ENCODE measurements around the gene TNN. TPM values are rescaled to one million over a fixed set of nuclear protein-coding genes. Genes with fewer than 3 reads are reported as not detected.

The TNN gene
- total and polyA plus RNA-seq, 10 of the 15 experiments (the other 5 are each of a cell fraction or from before 2014, with no cell fraction given), result 0.05 to 0.17 (median 0.11) TPM

DNA sequence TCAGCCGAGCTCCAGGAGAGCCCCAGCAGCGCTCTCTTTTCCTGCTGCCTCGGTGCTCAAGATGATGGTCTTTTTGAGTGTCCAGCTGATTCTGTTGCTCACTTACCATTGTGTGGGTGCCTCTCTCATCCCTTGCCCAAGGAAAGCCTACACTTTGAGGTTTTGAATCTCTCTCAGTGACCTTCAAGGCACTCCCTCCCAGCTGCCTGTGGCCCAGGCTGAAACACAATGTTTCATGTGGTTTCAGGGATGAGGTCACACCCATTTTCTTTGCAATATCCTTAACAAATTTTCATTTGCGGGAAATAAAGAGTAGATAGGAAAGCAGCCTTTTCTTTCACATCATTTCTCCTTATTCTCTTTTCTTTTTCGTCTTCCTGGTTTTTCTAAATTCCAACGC lies 31.8 kb upstream of the TNN start (continued):
- TF ChIP-seq, protein P1, sequence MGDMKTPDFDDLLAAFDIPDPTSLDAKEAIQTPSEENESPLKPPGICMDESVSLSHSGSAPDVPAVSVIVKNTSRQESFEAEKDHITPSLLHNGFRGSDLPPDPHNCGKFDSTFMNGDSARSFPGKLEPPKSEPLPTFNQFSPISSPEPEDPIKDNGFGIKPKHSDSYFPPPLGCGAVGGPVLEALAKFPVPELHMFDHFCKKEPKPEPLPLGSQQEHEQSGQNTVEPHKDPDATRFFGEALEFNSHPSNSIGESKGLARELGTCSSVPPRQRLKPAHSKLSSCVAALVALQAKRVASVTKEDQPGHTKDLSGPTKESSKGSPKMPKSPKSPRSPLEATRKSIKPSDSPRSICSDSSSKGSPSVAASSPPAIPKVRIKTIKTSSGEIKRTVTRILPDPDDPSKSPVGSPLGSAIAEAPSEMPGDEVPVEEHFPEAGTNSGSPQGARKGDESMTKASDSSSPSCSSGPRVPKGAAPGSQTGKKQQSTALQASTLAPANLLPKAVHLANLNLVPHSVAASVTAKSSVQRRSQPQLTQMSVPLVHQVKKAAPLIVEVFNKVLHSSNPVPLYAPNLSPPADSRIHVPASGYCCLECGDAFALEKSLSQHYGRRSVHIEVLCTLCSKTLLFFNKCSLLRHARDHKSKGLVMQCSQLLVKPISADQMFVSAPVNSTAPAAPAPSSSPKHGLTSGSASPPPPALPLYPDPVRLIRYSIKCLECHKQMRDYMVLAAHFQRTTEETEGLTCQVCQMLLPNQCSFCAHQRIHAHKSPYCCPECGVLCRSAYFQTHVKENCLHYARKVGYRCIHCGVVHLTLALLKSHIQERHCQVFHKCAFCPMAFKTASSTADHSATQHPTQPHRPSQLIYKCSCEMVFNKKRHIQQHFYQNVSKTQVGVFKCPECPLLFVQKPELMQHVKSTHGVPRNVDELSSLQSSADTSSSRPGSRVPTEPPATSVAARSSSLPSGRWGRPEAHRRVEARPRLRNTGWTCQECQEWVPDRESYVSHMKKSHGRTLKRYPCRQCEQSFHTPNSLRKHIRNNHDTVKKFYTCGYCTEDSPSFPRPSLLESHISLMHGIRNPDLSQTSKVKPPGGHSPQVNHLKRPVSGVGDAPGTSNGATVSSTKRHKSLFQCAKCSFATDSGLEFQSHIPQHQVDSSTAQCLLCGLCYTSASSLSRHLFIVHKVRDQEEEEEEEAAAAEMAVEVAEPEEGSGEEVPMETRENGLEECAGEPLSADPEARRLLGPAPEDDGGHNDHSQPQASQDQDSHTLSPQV (IDR thresholded peaks at IDR 0.05), result no peak

DNA sequence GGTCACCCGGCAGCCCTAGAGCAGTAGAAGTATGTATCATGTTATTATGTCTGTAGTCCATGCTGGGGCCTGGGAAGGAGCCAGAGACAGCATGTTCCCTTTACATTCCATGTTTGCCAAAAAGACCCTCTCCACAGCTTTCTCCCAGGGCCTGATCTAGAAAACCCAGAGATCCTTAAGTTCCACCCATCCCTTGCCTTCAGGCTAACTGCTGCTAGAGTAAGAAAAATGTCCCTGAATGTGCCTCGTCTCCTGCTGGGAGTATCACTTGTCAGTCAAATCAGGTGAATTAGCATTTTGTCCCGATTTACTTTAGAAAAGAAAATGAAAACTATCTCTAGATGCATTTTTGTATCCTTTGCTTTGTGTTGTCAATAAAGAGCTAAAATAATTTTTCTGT lies 31.2 kb upstream of the TNN start:
- no peaks in the 10 kb centered on the region for H3K9me3 ChIP-seq (replicated peaks; ENCODE audit: control insufficient read depth, insufficient read depth, low read length)
- DNase-seq (ENCODE audit: low read depth, low spot score) (no peak), ATAC-seq (no peak), FAIRE-seq (no peak)
- H3K4me1 ChIP-seq (ENCODE audit: control insufficient read depth, insufficient read depth, low read length), result no peaks in the 10 kb centered on the region
- no peak overlapping the region for H2AFZ ChIP-seq (ENCODE audit: control insufficient read depth, low read depth, low read length)
- no peak overlapping the region for H3K9ac ChIP-seq (ENCODE audit: control insufficient read depth, insufficient read depth, low read length)
- H3K36me3 ChIP-seq (ENCODE audit: control insufficient read depth in 2 of 2, insufficient read depth in 2 of 2, low read length in 1 of 2), result no peaks in the 10 kb centered on the region
- no peak overlapping the region for H3K4me2 ChIP-seq (ENCODE audit: control insufficient read depth, insufficient read depth)
- CTCF ChIA-PET, result interaction anchor here (0.9 to 2.3 kb wide), 5 partner anchors 12 to 118 kb away, joined by 3 to 8 read pairs (median 3); no protein-coding TSS in a partner anchor
- intact Hi-C loops (cut with micrococcal nuclease; ENCODE audit: unreplicated experiment) (no loop called here), in situ Hi-C loops (cut with MboI) (no loop called here)
- no peaks in the 10 kb centered on the region for H3K79me2 ChIP-seq (ENCODE audit: control insufficient read depth, insufficient read depth, low read length)
- no peaks in the 10 kb centered on the region for H4K20me1 ChIP-seq (ENCODE audit: control insufficient read depth, insufficient read depth)
- SMC1A ChIA-PET (ENCODE audit: uncharacterized antibody, unreplicated experiment), result interaction anchor here (1.2 kb wide), 1 partner anchor 89 kb away, joined by 4 read pairs; no protein-coding TSS in a partner anchor
- POLR2A ChIA-PET, result no interaction called here
- no peak overlapping the region for H3K4me3 ChIP-seq
- peaks cover 0 to 3% of the 10 kb centered on the region in 2 experiments; a peak in 2 of 4 replicates for H3K27me3 ChIP-seq (replicated peaks in 1 of 2; ENCODE audit: control insufficient read depth in 2 of 2, insufficient read depth in 2 of 2, low read length in 1 of 2)
- RAD21 ChIA-PET (ENCODE audit: unreplicated experiment), result interaction anchor here (1.6 kb wide), 1 partner anchor 89 kb away, joined by 4 read pairs; no protein-coding TSS in a partner anchor
- 35% methylated on average over 3 of the region's 3 CpGs for WGBS (ENCODE audit: insufficient coverage, insufficient replicate concordance, low lambda C conversion rate, missing lambda C conversion rate)
- no TSS peak for BruUV-seq (replicated peaks)
- no peak overlapping the region for H3K27ac ChIP-seq (ENCODE audit: control insufficient read depth, insufficient read depth)
- no peak for TF ChIP-seq HCFC1 (IDR thresholded peaks at IDR 0.05; ENCODE audit: low read length)
- TF ChIP-seq, protein P2, sequence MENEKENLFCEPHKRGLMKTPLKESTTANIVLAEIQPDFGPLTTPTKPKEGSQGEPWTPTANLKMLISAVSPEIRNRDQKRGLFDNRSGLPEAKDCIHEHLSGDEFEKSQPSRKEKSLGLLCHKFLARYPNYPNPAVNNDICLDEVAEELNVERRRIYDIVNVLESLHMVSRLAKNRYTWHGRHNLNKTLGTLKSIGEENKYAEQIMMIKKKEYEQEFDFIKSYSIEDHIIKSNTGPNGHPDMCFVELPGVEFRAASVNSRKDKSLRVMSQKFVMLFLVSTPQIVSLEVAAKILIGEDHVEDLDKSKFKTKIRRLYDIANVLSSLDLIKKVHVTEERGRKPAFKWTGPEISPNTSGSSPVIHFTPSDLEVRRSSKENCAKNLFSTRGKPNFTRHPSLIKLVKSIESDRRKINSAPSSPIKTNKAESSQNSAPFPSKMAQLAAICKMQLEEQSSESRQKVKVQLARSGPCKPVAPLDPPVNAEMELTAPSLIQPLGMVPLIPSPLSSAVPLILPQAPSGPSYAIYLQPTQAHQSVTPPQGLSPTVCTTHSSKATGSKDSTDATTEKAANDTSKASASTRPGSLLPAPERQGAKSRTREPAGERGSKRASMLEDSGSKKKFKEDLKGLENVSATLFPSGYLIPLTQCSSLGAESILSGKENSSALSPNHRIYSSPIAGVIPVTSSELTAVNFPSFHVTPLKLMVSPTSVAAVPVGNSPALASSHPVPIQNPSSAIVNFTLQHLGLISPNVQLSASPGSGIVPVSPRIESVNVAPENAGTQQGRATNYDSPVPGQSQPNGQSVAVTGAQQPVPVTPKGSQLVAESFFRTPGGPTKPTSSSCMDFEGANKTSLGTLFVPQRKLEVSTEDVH (IDR thresholded peaks at IDR 0.05; ENCODE audit: low read depth, partially characterized antibody), result no peak
- no peak for TF ChIP-seq SREBF1 (IDR thresholded peaks at IDR 0.05; ENCODE audit: low read length)
- TF ChIP-seq, protein P3, sequence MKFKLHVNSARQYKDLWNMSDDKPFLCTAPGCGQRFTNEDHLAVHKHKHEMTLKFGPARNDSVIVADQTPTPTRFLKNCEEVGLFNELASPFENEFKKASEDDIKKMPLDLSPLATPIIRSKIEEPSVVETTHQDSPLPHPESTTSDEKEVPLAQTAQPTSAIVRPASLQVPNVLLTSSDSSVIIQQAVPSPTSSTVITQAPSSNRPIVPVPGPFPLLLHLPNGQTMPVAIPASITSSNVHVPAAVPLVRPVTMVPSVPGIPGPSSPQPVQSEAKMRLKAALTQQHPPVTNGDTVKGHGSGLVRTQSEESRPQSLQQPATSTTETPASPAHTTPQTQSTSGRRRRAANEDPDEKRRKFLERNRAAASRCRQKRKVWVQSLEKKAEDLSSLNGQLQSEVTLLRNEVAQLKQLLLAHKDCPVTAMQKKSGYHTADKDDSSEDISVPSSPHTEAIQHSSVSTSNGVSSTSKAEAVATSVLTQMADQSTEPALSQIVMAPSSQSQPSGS (IDR thresholded peaks at IDR 0.05; ENCODE audit: low read length), result no peak
- TF ChIP-seq BACH1 (IDR thresholded peaks at IDR 0.05; ENCODE audit: borderline replicate concordance), result no peak
- TF ChIP-seq FOS (IDR thresholded peaks at IDR 0.05; ENCODE audit: borderline replicate concordance, extremely low read depth, insufficient read length), result no peak
- no peak for TF ChIP-seq SMC3 (IDR thresholded peaks at IDR 0.05; ENCODE audit: borderline replicate concordance, low read length)
- TF ChIP-seq PAX5 (IDR thresholded peaks at IDR 0.05; ENCODE audit: borderline replicate concordance, low read depth, low read length), result no peak
- no peak for TF ChIP-seq MTA3 (IDR thresholded peaks at IDR 0.05; ENCODE audit: borderline replicate concordance, low read length)
- no peak for TF ChIP-seq RCOR1 (conservative IDR thresholded peaks at IDR 0.05; ENCODE audit: low read depth, low read length)
- no peak for TF ChIP-seq RBBP5 (conservative IDR thresholded peaks at IDR 0.05)
- TF ChIP-seq GABPA (IDR thresholded peaks at IDR 0.05; ENCODE audit: low read depth), result no peak
- no peak for TF ChIP-seq CREB1 (IDR thresholded peaks at IDR 0.05; ENCODE audit: low read depth)

Measured in GM12878 (cell line).